ENCODE results near the gene VAC14.

- TF ChIP-seq POLR2A (IDR thresholded peaks at IDR 0.05) (no peak), POLR2AphosphoS5 (IDR thresholded peaks at IDR 0.05) (no peak)
Measured at GRCh38 chr16:70701998-70702397, 99.0 kb downstream of the VAC14 start.

Measured in stomach (tissue), 4 donors.